Measurements from ENCODE around the gene LRRC37A.
"Not testable (repeated sequence)": the region's sequence is repeated elsewhere in the genome, so short reads cannot be mapped to it uniquely, and the experiment has no call there.

Gene LRRC37A

DNA sequence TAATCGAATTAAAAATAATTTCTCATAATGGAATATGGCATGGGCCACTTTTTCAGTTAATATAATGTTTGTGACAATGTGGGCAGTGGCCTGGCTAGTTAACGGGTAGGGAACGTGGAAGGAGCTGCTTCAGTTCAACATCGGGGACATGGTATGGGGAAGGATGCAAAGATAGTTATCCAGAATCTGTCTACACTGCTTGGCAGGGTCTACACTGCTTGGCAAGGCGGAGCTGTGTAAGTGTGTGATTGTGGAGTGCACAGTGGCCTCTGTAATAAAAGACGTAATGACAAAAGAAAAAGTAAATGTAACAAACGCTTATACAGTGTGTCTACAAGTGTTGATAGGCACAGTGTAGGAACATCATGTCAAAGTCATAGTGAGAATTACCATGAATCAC is 7.3 kb upstream of the LRRC37A start:
- not testable (repeated sequence) for DNase-seq (ENCODE audit: low read depth, low spot score)

DNA sequence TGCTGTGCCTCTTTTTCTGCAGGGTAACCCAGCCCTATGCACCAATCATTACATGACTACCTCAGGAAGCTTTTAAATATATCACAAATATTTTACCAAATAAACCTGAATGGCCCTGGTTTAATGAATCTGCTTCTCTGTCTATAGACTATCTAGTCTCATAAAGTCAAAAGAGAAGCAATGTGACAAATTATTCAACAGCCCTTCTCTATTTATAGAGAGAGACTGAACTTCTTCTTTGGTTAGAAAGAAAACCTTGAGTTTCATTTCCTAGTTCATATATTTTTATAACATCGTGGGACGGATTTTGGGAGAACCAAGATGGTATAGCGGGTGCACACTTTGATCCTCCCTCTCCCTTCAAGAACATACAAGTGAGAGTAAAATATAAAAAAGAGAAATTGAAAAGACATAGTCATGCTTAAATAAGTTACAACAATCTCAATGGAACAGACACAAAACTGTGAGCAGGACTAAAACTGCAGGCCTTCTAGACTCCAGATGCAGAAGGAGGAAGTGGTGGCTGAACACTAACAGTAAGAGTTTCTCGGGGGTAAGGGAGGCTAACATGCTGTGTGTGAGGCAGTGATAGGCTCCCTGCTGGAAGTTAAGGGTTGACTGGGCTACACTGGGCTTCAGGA is 3.9 kb upstream of the LRRC37A start:
- not testable (repeated sequence) for DNase-seq (ENCODE audit: low read depth, low spot score)

DNA sequence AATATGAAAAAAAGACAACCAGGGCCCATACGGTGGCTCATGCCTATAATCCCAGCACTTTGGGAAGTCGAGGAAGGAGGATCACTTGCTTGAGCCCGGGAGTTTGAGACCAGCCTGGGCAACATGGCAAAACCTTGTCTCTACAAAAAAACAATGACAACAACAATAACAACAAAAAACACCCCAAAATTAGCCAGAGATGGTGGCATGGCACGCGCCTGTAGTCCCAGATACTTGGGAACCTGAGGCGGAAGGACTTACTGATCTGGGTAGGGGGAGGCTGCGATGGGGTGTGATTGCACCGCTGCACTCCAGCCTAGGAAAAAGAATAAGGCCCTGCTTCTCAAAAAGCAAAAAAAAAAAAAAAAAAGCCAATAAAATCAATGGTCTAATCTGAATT is 3.3 kb upstream of the LRRC37A start:
- DNase-seq (ENCODE audit: low read depth, low spot score) = not testable (repeated sequence)

DNA sequence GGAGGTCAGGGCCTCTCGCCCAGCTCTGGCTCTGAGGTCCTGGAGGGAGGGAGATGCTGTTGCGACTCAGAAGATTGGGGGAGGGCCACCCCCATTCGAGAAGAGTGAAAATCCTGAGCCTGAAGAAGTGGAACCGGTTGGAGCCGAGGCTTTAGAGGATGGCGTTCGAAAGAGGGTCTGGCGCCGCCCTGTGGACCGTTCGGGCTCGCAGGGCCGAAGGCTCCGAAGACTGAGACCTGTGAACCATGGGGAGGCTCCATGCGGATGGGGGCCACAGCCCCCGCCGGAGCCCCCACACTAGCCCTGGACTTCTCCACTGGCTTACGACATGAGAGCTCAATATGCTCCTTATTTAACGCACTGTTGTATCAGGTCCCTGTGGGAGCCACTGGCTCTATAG is 46.3 kb downstream of the LRRC37A start:
- DNase-seq (ENCODE audit: low read depth, low spot score) = not testable (repeated sequence)

DNA sequence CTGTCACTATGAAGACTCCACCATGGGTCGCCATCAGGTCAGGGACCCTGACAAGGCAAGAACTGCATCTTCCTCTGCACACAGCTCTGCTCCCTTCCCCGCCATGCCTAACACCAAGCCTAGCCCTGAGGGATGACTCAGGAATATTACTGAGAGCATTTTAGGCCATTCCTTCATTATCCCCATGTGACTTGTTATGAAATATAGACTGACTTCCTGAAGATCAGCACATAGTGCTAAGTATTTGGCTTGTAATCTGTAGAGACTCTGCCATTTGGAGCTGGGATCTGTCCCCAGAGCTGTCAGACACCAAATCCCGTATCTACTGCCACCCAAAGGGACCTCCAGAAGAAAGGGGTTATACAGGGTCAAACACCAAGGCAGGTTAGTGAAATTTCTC is 47.2 kb downstream of the LRRC37A start:
- DNase-seq (ENCODE audit: low read depth, low spot score) = not testable (repeated sequence)

DNA sequence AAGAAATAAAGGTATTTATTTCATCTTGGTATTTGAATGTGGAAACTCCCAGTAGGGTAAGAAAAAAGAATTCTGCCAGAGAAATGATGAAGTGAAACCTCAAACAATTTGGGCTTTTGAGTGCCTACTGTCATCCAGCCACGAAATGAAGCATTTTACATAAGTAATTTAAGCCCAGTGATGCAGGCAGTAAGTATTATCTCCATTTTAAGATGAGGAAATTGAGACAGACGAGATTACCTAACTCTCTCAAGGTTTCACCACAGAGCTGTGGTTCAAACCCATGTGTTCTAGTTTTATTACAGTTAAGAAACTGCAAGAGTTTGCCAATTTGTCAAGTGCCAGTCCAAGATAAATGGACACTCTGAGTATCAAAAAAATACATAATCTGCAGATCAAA is 53.4 kb downstream of the LRRC37A start:
- DNase-seq (ENCODE audit: low read depth, low spot score) = not testable (repeated sequence)

DNA sequence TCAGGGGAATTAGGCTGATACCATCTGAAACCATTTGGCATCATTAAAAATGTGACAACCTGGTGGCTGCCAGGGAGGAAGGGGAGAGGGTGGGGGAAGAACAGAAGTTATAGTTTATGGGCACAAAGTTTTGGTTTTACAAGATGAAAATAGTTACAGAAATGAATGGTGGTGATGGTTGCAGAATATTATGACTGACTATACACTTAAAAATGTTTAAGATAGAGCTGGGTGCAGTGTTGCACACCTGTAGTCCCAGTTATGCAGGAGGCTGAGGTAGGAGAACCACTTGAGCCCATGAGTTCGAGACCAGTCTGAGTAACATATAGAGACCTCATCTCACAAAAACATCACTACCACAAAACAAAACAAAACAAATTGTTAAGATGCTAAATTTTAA is 54.1 kb downstream of the LRRC37A start:
- not testable (repeated sequence) for DNase-seq (ENCODE audit: low read depth, low spot score)

DNA sequence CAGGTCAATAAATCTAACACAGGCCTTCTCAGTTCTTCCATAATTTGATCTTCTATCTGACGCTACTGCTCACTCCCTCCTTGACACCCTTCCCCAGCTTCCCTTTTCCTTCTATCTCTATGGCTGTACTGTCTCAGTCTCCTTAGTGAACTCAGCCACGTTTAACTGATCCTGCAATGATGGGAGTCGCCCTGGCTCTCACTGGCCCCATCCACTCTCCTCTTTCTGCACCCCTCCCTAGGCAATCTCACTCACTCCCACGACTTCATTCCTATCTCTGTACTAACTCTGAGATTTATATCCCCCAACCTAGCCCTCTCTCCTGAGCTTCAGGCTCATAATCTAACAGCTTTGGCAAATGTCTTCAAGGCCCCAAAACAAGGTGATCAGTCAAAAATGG is 58.9 kb downstream of the LRRC37A start:
- not testable (repeated sequence) for DNase-seq (ENCODE audit: low read depth, low spot score)

DNA sequence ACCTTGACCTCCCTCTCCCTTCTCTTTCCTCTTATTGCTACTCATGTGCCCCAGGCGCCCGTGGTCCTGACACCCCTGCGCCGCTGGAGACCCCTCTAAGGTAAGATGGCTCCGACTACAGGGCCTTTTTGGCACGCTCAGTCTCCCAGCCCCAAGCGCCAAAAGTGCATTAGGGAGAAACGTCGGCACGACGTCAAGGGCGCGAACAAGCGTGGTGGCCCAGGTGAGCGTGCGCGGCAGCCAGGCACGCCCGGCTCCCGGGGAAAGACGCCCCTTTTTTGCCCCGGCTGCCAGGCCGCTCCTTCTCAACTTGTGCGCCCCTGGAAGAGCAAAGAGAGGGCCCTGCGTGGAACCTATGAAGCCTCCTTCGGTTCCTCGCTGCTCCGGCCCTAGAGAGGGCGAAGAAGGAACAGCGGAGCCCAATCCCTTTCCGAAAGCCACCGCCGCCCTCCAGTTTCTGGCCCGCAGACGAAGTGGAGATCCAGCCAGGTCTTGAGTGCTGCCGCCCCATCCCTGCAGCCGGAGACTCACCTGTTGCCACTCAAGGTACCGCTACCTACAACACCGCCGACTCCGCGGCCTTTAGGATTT is 66.3 kb downstream of the LRRC37A start:
- DNase-seq (ENCODE audit: low read depth, low spot score) = not testable (repeated sequence)

DNA sequence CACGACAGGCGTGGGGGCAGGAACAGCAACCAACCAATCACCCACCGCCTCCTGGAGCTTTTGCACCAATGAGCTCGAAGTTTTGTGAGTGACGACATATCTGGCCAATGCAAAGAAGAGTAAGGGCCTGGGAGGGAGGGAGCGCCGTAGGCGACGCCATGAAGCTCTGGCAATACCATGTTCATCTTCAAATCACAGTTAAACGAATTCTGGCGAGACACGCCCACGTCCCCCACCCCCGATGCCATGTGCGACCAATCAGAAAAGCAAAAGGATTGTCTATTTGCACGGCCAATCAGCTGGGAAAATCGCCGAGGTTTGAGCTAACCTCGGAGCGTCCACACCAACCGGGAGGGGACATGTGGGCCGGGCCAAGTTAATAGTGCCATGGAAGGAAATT is 66.8 kb downstream of the LRRC37A start, which contains the start of gene ARL17B:
TSS of gene ARL17B (minus strand) at position 12 of the 400 bp plus-strand sequence. CDS start 3,369 bp downstream, outside the sequence.
- DNase-seq (ENCODE audit: low read depth, low spot score) = peak; percentile 89

DNA sequence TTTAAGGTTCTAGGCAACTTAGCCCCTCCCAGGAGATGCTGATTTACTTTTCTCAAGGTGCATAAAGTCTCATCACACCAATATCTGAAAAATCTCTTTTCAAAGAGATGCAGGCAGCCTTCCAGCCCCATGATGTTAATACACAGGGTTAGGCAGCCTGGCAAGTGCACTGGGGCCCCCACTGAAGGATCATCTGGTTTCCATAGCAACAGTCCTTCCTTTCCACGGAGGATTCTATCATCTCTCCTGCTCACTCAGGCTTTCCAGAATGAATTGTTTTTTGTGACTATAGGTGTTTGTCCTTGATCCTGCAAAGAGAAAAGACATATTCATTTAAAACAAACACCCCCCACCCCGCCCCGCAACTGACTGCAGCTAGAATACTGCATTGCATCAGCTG is 72.6 kb downstream of the LRRC37A start:
- not testable (repeated sequence) for DNase-seq (ENCODE audit: low read depth, low spot score)

DNA sequence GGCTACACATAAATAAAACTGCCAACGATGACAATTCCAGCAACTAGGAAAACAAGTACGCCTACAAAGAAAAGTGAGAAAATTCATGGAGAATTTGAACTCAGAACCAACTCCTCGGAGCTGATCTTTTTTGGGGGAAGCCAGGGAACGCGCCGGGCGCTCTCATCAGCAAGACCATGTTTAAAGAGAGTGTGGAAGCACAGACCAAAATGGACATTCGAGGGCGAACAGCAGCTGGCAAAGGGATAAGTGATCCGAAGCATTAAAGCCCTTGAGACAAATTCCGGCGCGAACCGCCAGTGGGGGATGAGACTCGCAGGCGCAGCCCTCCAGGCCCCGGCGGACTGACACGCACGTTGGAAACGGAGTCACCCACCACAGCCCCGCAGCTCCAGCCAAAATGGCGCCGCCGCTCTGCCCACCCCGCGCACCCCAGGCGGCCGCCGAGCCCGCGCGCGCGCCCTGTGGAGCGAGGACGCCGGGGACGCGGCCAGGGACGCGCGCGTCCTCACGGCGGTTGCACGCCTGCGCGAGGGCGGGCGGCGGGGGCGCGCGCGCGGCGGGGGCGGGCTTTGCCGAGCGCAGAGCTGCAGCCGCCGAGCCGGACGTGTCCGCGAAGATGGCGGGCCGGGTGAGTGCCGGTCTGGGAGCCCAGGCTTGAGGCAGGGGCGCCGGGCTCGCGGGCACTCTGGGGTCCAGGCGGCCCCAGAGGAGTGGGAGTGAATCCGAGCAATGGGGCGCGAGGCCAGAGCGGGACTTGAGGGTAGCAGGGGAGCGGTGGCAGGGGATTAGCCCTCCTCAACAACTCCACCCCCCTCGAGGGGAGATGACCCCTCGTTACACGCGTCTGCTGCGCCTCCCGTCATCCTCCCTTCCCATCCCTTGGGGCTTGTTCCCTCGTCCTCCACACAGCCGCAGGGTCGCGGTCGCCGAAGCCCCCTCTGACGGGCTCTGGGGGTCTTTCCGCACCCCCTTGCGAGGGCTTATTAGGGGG is 77.6 kb downstream of the LRRC37A start:
- not testable (repeated sequence) for DNase-seq (ENCODE audit: low read depth, low spot score)

DNA sequence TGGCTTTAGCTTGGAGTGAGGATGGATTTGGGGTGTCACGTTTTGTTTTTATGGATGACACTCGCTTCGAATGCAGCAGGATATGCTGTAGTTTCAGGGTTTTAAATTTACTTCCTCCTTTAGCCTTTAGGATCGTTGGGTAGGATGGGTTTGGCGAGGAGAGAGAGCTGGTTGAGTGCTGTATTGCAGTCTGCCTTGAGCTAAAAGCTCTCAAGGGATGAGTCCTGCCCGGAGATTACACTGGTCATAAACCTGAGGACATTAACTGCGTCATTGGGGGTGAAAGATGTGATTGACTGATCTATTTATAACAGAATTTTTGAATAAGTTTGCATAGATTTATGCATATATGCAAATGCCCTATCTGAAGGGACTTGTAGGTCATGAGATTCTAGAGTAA is 78.5 kb downstream of the LRRC37A start:
- DNase-seq (ENCODE audit: low read depth, low spot score) = not testable (repeated sequence)

DNA sequence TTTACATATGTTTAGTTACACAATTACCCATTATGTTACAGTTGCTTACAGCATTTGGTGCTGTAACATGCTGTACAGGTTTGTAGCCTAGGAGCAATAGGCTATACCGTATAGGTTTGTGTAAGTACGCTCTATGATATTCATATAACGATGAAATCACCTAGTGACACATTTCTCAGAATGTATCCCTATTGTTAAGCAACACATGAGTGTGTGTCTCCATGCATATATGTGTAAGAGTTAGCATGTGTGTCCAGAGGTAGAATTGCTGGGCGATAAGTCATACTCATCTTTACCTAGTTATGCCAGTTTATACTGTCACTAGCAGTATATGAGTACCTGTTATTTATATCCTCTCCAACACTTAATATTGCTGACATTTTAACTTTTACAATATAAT is 88.2 kb downstream of the LRRC37A start:
- not testable (repeated sequence) for DNase-seq (ENCODE audit: low read depth, low spot score)

DNA sequence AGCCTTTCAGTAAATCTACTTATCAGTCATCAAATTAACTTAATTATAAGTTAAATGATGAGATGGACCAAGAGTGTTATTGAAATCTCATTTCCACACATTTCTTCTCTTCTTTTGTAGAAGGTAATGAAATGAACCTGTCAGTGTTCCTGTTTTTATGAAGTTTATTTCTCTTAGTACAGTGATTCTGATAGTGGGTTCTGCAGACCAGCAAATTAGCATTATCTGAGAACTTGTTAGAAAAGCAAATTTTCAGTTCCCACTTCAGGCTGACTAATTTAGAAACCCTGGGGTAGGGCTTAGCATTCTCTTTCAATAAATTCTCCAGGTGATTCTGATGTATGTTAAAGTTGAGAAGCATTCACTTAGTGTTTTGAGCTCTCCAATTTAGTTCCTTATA is 90.6 kb downstream of the LRRC37A start:
- not testable (repeated sequence) for DNase-seq (ENCODE audit: low read depth, low spot score)

All from activated CD4-positive, CD25-positive, alpha-beta regulatory T cell treated with anti-CD3 and anti-CD28 coated beads, Interleukin-2, amount 50 U/mL, for 16 hours (primary cell).